ENCODE measurements around the gene CPEB2. TPM values are rescaled to one million over a fixed set of nuclear protein-coding genes. Genes with fewer than 3 reads are reported as not detected.

CPEB2 gene
- total RNA-seq, 1 experiment from 2014 or later, result 3.3 TPM

GRCh38 chr4:15117270-15117946, 115.1 kb downstream of the CPEB2 start (continued):
- TF ChIP-seq, protein P1, sequence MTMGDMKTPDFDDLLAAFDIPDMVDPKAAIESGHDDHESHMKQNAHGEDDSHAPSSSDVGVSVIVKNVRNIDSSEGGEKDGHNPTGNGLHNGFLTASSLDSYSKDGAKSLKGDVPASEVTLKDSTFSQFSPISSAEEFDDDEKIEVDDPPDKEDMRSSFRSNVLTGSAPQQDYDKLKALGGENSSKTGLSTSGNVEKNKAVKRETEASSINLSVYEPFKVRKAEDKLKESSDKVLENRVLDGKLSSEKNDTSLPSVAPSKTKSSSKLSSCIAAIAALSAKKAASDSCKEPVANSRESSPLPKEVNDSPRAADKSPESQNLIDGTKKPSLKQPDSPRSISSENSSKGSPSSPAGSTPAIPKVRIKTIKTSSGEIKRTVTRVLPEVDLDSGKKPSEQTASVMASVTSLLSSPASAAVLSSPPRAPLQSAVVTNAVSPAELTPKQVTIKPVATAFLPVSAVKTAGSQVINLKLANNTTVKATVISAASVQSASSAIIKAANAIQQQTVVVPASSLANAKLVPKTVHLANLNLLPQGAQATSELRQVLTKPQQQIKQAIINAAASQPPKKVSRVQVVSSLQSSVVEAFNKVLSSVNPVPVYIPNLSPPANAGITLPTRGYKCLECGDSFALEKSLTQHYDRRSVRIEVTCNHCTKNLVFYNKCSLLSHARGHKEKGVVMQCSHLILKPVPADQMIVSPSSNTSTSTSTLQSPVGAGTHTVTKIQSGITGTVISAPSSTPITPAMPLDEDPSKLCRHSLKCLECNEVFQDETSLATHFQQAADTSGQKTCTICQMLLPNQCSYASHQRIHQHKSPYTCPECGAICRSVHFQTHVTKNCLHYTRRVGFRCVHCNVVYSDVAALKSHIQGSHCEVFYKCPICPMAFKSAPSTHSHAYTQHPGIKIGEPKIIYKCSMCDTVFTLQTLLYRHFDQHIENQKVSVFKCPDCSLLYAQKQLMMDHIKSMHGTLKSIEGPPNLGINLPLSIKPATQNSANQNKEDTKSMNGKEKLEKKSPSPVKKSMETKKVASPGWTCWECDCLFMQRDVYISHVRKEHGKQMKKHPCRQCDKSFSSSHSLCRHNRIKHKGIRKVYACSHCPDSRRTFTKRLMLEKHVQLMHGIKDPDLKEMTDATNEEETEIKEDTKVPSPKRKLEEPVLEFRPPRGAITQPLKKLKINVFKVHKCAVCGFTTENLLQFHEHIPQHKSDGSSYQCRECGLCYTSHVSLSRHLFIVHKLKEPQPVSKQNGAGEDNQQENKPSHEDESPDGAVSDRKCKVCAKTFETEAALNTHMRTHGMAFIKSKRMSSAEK (CRISPR knock-in tag; IDR thresholded peaks at IDR 0.05; ENCODE audit: borderline replicate concordance), result no peak
- TF ChIP-seq CREM (CRISPR knock-in tag; IDR thresholded peaks at IDR 0.05) (no peak), ATF3 (CRISPR knock-in tag; conservative IDR thresholded peaks at IDR 0.05) (no peak), PRRX2 (CRISPR knock-in tag; IDR thresholded peaks at IDR 0.05) (no peak), IRF2 (CRISPR knock-in tag; IDR thresholded peaks at IDR 0.05; ENCODE audit: borderline replicate concordance, low read depth) (no peak), CBFB (CRISPR knock-in tag; IDR thresholded peaks at IDR 0.05; ENCODE audit: low read depth) (no peak), CREB1 (CRISPR knock-in tag; IDR thresholded peaks at IDR 0.05) (no peak), EMX1 (CRISPR knock-in tag; IDR thresholded peaks at IDR 0.05) (no peak), NFE2L1 (CRISPR knock-in tag; IDR thresholded peaks at IDR 0.05) (no peak), SMAD4 (CRISPR knock-in tag; IDR thresholded peaks at IDR 0.05) (no peak)

DNA sequence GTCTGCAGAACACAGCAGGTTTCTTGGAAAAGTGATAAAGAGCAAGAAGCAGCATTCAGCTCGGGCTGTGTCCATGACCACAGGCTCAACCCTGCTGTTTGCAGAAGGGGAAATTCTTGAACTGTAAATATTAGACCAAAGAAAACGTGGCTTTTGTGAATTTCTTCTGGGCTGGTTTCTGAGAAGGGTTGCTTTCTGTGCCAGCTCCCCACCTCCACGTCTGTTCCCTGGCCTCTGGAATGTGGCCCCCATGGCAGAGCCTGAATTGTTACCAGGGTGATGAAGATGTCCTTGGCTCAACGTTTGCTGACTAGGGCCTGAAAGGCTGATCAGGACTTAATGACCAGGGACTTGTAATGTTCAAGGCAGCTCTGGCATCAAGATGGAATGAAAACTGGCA, 116.0 kb downstream of the CPEB2 start:
- Mint-ChIP-seq H3K4me3 (no peak overlapping the region), H3K27me3 (ENCODE audit: low read depth) (no peaks in the 10 kb centered on the region; the same call in 1 of the 2 replicates), H3K36me3 (peaks cover 33% of the 10 kb centered on the region), H3K4me1 (no peaks in the 10 kb centered on the region), H3K27ac (no peak overlapping the region), H3K9me3 (peaks cover 43% of the 10 kb centered on the region)
- ATAC-seq (no peak), DNase-seq (ENCODE audit: low spot score) (no peak)
- POLR2A ChIA-PET, result no interaction called here
- CTCF ChIA-PET, result no interaction called here
- TF ChIP-seq TEAD1 (CRISPR knock-in tag; IDR thresholded peaks at IDR 0.05), result no peak
- TF ChIP-seq, protein P2, sequence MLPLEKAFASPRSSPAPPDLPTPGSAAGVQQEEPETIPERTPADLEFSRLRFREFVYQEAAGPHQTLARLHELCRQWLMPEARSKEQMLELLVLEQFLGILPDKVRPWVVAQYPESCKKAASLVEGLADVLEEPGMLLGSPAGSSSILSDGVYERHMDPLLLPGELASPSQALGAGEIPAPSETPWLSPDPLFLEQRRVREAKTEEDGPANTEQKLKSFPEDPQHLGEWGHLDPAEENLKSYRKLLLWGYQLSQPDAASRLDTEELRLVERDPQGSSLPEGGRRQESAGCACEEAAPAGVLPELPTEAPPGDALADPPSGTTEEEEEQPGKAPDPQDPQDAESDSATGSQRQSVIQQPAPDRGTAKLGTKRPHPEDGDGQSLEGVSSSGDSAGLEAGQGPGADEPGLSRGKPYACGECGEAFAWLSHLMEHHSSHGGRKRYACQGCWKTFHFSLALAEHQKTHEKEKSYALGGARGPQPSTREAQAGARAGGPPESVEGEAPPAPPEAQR (CRISPR knock-in tag; IDR thresholded peaks at IDR 0.05), result no peak
- no peak for TF ChIP-seq MYBL2 (CRISPR knock-in tag; IDR thresholded peaks at IDR 0.05)
- TF ChIP-seq, protein P3, sequence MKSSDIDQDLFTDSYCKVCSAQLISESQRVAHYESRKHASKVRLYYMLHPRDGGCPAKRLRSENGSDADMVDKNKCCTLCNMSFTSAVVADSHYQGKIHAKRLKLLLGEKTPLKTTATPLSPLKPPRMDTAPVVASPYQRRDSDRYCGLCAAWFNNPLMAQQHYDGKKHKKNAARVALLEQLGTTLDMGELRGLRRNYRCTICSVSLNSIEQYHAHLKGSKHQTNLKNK (CRISPR knock-in tag; IDR thresholded peaks at IDR 0.05), result no peak
- no peak for TF ChIP-seq PRRX2 (CRISPR knock-in tag; IDR thresholded peaks at IDR 0.05)
- TF ChIP-seq, protein P4, sequence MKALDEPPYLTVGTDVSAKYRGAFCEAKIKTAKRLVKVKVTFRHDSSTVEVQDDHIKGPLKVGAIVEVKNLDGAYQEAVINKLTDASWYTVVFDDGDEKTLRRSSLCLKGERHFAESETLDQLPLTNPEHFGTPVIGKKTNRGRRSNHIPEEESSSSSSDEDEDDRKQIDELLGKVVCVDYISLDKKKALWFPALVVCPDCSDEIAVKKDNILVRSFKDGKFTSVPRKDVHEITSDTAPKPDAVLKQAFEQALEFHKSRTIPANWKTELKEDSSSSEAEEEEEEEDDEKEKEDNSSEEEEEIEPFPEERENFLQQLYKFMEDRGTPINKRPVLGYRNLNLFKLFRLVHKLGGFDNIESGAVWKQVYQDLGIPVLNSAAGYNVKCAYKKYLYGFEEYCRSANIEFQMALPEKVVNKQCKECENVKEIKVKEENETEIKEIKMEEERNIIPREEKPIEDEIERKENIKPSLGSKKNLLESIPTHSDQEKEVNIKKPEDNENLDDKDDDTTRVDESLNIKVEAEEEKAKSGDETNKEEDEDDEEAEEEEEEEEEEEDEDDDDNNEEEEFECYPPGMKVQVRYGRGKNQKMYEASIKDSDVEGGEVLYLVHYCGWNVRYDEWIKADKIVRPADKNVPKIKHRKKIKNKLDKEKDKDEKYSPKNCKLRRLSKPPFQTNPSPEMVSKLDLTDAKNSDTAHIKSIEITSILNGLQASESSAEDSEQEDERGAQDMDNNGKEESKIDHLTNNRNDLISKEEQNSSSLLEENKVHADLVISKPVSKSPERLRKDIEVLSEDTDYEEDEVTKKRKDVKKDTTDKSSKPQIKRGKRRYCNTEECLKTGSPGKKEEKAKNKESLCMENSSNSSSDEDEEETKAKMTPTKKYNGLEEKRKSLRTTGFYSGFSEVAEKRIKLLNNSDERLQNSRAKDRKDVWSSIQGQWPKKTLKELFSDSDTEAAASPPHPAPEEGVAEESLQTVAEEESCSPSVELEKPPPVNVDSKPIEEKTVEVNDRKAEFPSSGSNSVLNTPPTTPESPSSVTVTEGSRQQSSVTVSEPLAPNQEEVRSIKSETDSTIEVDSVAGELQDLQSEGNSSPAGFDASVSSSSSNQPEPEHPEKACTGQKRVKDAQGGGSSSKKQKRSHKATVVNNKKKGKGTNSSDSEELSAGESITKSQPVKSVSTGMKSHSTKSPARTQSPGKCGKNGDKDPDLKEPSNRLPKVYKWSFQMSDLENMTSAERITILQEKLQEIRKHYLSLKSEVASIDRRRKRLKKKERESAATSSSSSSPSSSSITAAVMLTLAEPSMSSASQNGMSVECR (CRISPR knock-in tag; IDR thresholded peaks at IDR 0.05; ENCODE audit: borderline replicate concordance), result no peak
- no peak for TF ChIP-seq SOX15 (CRISPR knock-in tag; IDR thresholded peaks at IDR 0.05)
- TF ChIP-seq TP53 (CRISPR knock-in tag; IDR thresholded peaks at IDR 0.05), result no peak
- no peak for TF ChIP-seq JUN (CRISPR knock-in tag; IDR thresholded peaks at IDR 0.05)
- TF ChIP-seq, protein P5, sequence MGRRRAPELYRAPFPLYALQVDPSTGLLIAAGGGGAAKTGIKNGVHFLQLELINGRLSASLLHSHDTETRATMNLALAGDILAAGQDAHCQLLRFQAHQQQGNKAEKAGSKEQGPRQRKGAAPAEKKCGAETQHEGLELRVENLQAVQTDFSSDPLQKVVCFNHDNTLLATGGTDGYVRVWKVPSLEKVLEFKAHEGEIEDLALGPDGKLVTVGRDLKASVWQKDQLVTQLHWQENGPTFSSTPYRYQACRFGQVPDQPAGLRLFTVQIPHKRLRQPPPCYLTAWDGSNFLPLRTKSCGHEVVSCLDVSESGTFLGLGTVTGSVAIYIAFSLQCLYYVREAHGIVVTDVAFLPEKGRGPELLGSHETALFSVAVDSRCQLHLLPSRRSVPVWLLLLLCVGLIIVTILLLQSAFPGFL (CRISPR knock-in tag; IDR thresholded peaks at IDR 0.05; ENCODE audit: borderline replicate concordance), result no peak
- no peak for TF ChIP-seq E2F4 (CRISPR knock-in tag; IDR thresholded peaks at IDR 0.05; ENCODE audit: borderline replicate concordance, low read depth)
- TF ChIP-seq ELF4 (CRISPR knock-in tag; IDR thresholded peaks at IDR 0.05; ENCODE audit: low read depth), result no peak
- TF ChIP-seq ZNF138 (CRISPR knock-in tag; conservative IDR thresholded peaks at IDR 0.05), result no peak
- no peak for TF ChIP-seq CDX4 (CRISPR knock-in tag; IDR thresholded peaks at IDR 0.05; ENCODE audit: borderline replicate concordance)
